ENCODE measurements around the gene TMEM237. TPM values are rescaled to one million over a fixed set of nuclear protein-coding genes. Genes with fewer than 3 reads are reported as not detected.

Gene TMEM237
- total and polyA plus RNA-seq, 7 donors: 7.0 to 19.5 (median 13.9) TPM

GRCh38 chr2:201618744-201619662 is 24.3 kb downstream of the TMEM237 start:
- WGBS, 3 donors: 35 to 39% (median 37%) methylated on average over 39 of the region's 39 CpGs
- Histone ChIP-seq H3K9me3 (no peaks in the 10 kb centered on the region), H3K4me1 (no peaks in the 10 kb centered on the region), H3K4me3 (peak overlapping the region; percentile 13), H3K27me3 (ENCODE audit: insufficient read depth in 3 of 3, low read length in 2 of 3) (no peaks in the 10 kb centered on the region), H3K36me3 (ENCODE audit: insufficient read depth in 1 of 2, low read depth in 1 of 2) (peaks cover 0 to 11% of the 10 kb centered on the region in 2 donors), H3K27ac (no peak overlapping the region)
- intact Hi-C loops (cut with DNase I): no loop called here
- DNase-seq: peak; percentile 79 to 83
- TF ChIP-seq, protein P1, sequence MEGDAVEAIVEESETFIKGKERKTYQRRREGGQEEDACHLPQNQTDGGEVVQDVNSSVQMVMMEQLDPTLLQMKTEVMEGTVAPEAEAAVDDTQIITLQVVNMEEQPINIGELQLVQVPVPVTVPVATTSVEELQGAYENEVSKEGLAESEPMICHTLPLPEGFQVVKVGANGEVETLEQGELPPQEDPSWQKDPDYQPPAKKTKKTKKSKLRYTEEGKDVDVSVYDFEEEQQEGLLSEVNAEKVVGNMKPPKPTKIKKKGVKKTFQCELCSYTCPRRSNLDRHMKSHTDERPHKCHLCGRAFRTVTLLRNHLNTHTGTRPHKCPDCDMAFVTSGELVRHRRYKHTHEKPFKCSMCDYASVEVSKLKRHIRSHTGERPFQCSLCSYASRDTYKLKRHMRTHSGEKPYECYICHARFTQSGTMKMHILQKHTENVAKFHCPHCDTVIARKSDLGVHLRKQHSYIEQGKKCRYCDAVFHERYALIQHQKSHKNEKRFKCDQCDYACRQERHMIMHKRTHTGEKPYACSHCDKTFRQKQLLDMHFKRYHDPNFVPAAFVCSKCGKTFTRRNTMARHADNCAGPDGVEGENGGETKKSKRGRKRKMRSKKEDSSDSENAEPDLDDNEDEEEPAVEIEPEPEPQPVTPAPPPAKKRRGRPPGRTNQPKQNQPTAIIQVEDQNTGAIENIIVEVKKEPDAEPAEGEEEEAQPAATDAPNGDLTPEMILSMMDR (IDR thresholded peaks at IDR 0.05): no peak
- peak; percentile 62 to 81 (median 75) for ATAC-seq

GRCh38 chr2:201608021-201608420 is 35.3 kb downstream of the TMEM237 start:
- Histone ChIP-seq H3K9me3 (no peaks in the 10 kb centered on the region), H3K27me3 (ENCODE audit: insufficient read depth in 3 of 3, low read length in 2 of 3) (no peaks in the 10 kb centered on the region), H3K36me3 (ENCODE audit: insufficient read depth in 1 of 2, low read depth in 1 of 2) (no peaks in the 10 kb centered on the region), H3K4me3 (no peak overlapping the region), H3K27ac (no peak overlapping the region), H3K4me1 (no peaks in the 10 kb centered on the region)
- intact Hi-C loops (cut with DNase I): no loop called here
- TF ChIP-seq, protein P1 (IDR thresholded peaks at IDR 0.05): no peak
- 64 to 71% (median 68%) methylated on average over 1 of the region's 1 CpG for WGBS, 3 donors
- ATAC-seq: no peak
- DNase-seq: no peak

GRCh38 chr2:201607568-201607967 is 35.7 kb downstream of the TMEM237 start:
- Histone ChIP-seq H3K27me3 (ENCODE audit: insufficient read depth in 3 of 3, low read length in 2 of 3) (no peaks in the 10 kb centered on the region), H3K27ac (no peak overlapping the region), H3K4me1 (no peaks in the 10 kb centered on the region), H3K36me3 (ENCODE audit: insufficient read depth in 1 of 2, low read depth in 1 of 2) (no peaks in the 10 kb centered on the region), H3K4me3 (no peak overlapping the region), H3K9me3 (no peaks in the 10 kb centered on the region)
- TF ChIP-seq, protein P1 (IDR thresholded peaks at IDR 0.05): no peak
- 76 to 81% (median 80%) methylated on average over 2 of the region's 2 CpGs for WGBS, 3 donors
- no peak for ATAC-seq
- DNase-seq: no peak
- intact Hi-C loops (cut with DNase I): no loop called here

GRCh38 chr2:201600906-201601305 is 42.4 kb downstream of the TMEM237 start:
- 89 to 94% (median 93%) methylated on average over 3 of the region's 3 CpGs for WGBS, 3 donors
- H3K4me3 ChIP-seq: no peak overlapping the region

More at GRCh38 chr2:201600906-201601305, 42.4 kb downstream of the TMEM237 start:
- H3K4me1 ChIP-seq: no peaks in the 10 kb centered on the region
- no peak overlapping the region for H3K27ac ChIP-seq
- H3K36me3 ChIP-seq (ENCODE audit: insufficient read depth in 1 of 2, low read depth in 1 of 2): no peaks in the 10 kb centered on the region
- intact Hi-C loops (cut with DNase I): no loop called here
- TF ChIP-seq, protein P1 (IDR thresholded peaks at IDR 0.05): no peak
- DNase-seq (no peak), ATAC-seq (no peak)
- no peaks in the 10 kb centered on the region for H3K9me3 ChIP-seq
- no peaks in the 10 kb centered on the region for H3K27me3 ChIP-seq (ENCODE audit: insufficient read depth in 3 of 3, low read length in 2 of 3)

All from psoas muscle (tissue), 8 donors.